Stimulated activated effector memory CD8-positive, alpha-beta T cell treated with anti-CD3 and anti-CD28 coated beads, Interleukin-12 subunit alpha, Interleukin-12 subunit beta, amount 100 ng/mL, for 72 hours (primary cell): Measurements from ENCODE around the gene USP11.
"Not testable (repeated sequence)": the region's sequence is repeated elsewhere in the genome, so short reads cannot be mapped to it uniquely, and the experiment has no call there.

Experiments used
- ATAC-seq: fragments of 150-1000 bp; cut with Tn5 transposase; 2 replicates; pipeline ENCODE4 v1.10.0; 2021
- DNase-seq, 2 donors: peaks; one replicate each; pipeline ENCODE4 v3.0.0; 2021 to 2022; ENCODE audit warnings: low spot score in 2 of 2
- H3K27ac Mint-ChIP-seq: one replicate; pipeline ENCODE4 v1.8.0; 2022; ENCODE audit warnings: mild to moderate bottlenecking, mixed read lengths
- H3K36me3 Mint-ChIP-seq: one replicate; pipeline ENCODE4 v1.8.0; 2022; ENCODE audit warnings: mild to moderate bottlenecking, mixed read lengths
- H3K4me1 Mint-ChIP-seq: one replicate; pipeline ENCODE4 v1.8.0; 2022; ENCODE audit warnings: mixed read lengths
- H3K4me3 Mint-ChIP-seq: one replicate; pipeline ENCODE4 v1.8.0; 2022; ENCODE audit warnings: mild to moderate bottlenecking, mixed read lengths
- H3K9me3 Mint-ChIP-seq: one replicate; pipeline ENCODE4 v1.8.0; 2022; ENCODE audit warnings: mixed read lengths

USP11 gene

GRCh38 chrX:47244676-47245075 is 11.9 kb downstream of the USP11 start:
- no peak for ATAC-seq

GRCh38 chrX:47245156-47245555 is 12.3 kb downstream of the USP11 start:
- ATAC-seq: no peak
- Mint-ChIP-seq H3K4me1 (peaks cover 31% of the 10 kb centered on the region), H3K27ac (no peak overlapping the region), H3K4me3 (no peak overlapping the region), H3K9me3 (no peaks in the 10 kb centered on the region), H3K36me3 (peaks cover 71% of the 10 kb centered on the region)
- DNase-seq: no peak

More at GRCh38 chrX:47244676-47245075, 11.9 kb downstream of the USP11 start:
- DNase-seq: no peak
- Mint-ChIP-seq H3K27ac (no peak overlapping the region), H3K9me3 (no peaks in the 10 kb centered on the region), H3K36me3 (peaks cover 74% of the 10 kb centered on the region), H3K4me3 (no peak overlapping the region), H3K4me1 (peaks cover 28% of the 10 kb centered on the region)

- peak in 1 of 2 donors; percentile 62 for DNase-seq
- ATAC-seq: peak; percentile 83
Measured at GRCh38 chrX:47247206-47247998, 14.6 kb downstream of the USP11 start.

GRCh38 chrX:47247999-47248320 is 15.2 kb downstream of the USP11 start:
- Mint-ChIP-seq H3K4me1 (peaks cover 31% of the 10 kb centered on the region), H3K9me3 (no peaks in the 10 kb centered on the region), H3K27ac (peak overlapping the region; percentile 87), H3K4me3 (peak overlapping the region; percentile 16), H3K36me3 (peaks cover 57% of the 10 kb centered on the region)
- DNase-seq (no peak), ATAC-seq (no peak)

More at GRCh38 chrX:47247206-47247998, 14.6 kb downstream of the USP11 start:
- peaks cover 31% of the 10 kb centered on the region for H3K4me1 Mint-ChIP-seq
- H3K9me3 Mint-ChIP-seq: no peaks in the 10 kb centered on the region
- H3K27ac Mint-ChIP-seq: peak overlapping the region; percentile 87
- H3K36me3 Mint-ChIP-seq: peaks cover 62% of the 10 kb centered on the region
- peak overlapping the region; percentile 16 for H3K4me3 Mint-ChIP-seq

- H3K4me3 Mint-ChIP-seq: no peak overlapping the region
- DNase-seq (no peak), ATAC-seq (no peak)
- no peak overlapping the region for H3K27ac Mint-ChIP-seq
- peaks cover 31% of the 10 kb centered on the region for H3K4me1 Mint-ChIP-seq
- no peaks in the 10 kb centered on the region for H3K9me3 Mint-ChIP-seq
- peaks cover 54% of the 10 kb centered on the region for H3K36me3 Mint-ChIP-seq
Measured at GRCh38 chrX:47248576-47248975, 15.8 kb downstream of the USP11 start.

GRCh38 chrX:47250017-47250347 is 17.2 kb downstream of the USP11 start:
- H3K36me3 Mint-ChIP-seq: peaks cover 40% of the 10 kb centered on the region
- DNase-seq: no peak
- peaks cover 31% of the 10 kb centered on the region for H3K4me1 Mint-ChIP-seq
- H3K4me3 Mint-ChIP-seq: no peak overlapping the region
- no peak for ATAC-seq
- H3K9me3 Mint-ChIP-seq: no peaks in the 10 kb centered on the region
- H3K27ac Mint-ChIP-seq: peak overlapping the region; percentile 91

GRCh38 chrX:47257620-47258019 is 24.8 kb downstream of the USP11 start:
- H3K36me3 Mint-ChIP-seq, H3K4me1 Mint-ChIP-seq, ATAC-seq, DNase-seq, H3K9me3 Mint-ChIP-seq, H3K4me3 Mint-ChIP-seq, H3K27ac Mint-ChIP-seq: not testable (repeated sequence)

- no peaks in the 10 kb centered on the region for H3K9me3 Mint-ChIP-seq
- no peak overlapping the region for H3K4me3 Mint-ChIP-seq
- H3K36me3 Mint-ChIP-seq: no peaks in the 10 kb centered on the region
- H3K4me1 Mint-ChIP-seq: peaks cover 9% of the 10 kb centered on the region
- DNase-seq: peak in 1 of 2 donors; percentile 51
- ATAC-seq: peak; percentile 61
- peak overlapping the region; percentile 40 for H3K27ac Mint-ChIP-seq
Measured at GRCh38 chrX:47264483-47265173, 31.8 kb downstream of the USP11 start.

GRCh38 chrX:47266643-47267042 is 33.8 kb downstream of the USP11 start:
- Mint-ChIP-seq H3K27ac (no peak overlapping the region), H3K36me3 (no peaks in the 10 kb centered on the region), H3K9me3 (no peaks in the 10 kb centered on the region), H3K4me1 (peaks cover 9% of the 10 kb centered on the region), H3K4me3 (no peak overlapping the region)
- peak; percentile 37 for ATAC-seq
- no peak for DNase-seq

GRCh38 chrX:47272013-47272408 is 39.2 kb downstream of the USP11 start:
- Mint-ChIP-seq H3K9me3 (no peaks in the 10 kb centered on the region), H3K27ac (no peak overlapping the region), H3K36me3 (no peaks in the 10 kb centered on the region), H3K4me1 (peaks cover 6% of the 10 kb centered on the region), H3K4me3 (no peak overlapping the region)
- DNase-seq (no peak), ATAC-seq (no peak)

GRCh38 chrX:47273011-47273730 is 40.4 kb downstream of the USP11 start:
- Mint-ChIP-seq H3K27ac (no peak overlapping the region), H3K4me3 (no peak overlapping the region), H3K9me3 (no peaks in the 10 kb centered on the region), H3K4me1 (peaks cover 6% of the 10 kb centered on the region), H3K36me3 (no peaks in the 10 kb centered on the region)
- DNase-seq (no peak), ATAC-seq (no peak)

GRCh38 chrX:47278691-47279090 is 45.9 kb downstream of the USP11 start:
- ATAC-seq (no peak), DNase-seq (no peak)
- H3K4me1 Mint-ChIP-seq: no peaks in the 10 kb centered on the region
- H3K4me3 Mint-ChIP-seq: no peak overlapping the region
- no peaks in the 10 kb centered on the region for H3K36me3 Mint-ChIP-seq
- no peak overlapping the region for H3K27ac Mint-ChIP-seq
- no peaks in the 10 kb centered on the region for H3K9me3 Mint-ChIP-seq

GRCh38 chrX:47283015-47283771 is 50.4 kb downstream of the USP11 start:
- ATAC-seq (no peak), DNase-seq (no peak)
- H3K36me3 Mint-ChIP-seq: no peaks in the 10 kb centered on the region

GRCh38 chrX:47284616-47285015 is 51.8 kb downstream of the USP11 start:
- H3K4me3 Mint-ChIP-seq, H3K27ac Mint-ChIP-seq: not testable (repeated sequence)

More at GRCh38 chrX:47283015-47283771, 50.4 kb downstream of the USP11 start:
- Mint-ChIP-seq H3K27ac (no peak overlapping the region), H3K4me1 (no peaks in the 10 kb centered on the region), H3K9me3 (no peaks in the 10 kb centered on the region), H3K4me3 (no peak overlapping the region)

GRCh38 chrX:47285836-47286320 is 53.1 kb downstream of the USP11 start:
- Mint-ChIP-seq H3K27ac (no peak overlapping the region), H3K4me1 (no peaks in the 10 kb centered on the region), H3K4me3 (no peak overlapping the region), H3K9me3 (no peaks in the 10 kb centered on the region), H3K36me3 (no peaks in the 10 kb centered on the region)
- ATAC-seq (peak; percentile 53), DNase-seq (no peak)

More at GRCh38 chrX:47284616-47285015, 51.8 kb downstream of the USP11 start:
- not testable (repeated sequence) for DNase-seq, ATAC-seq, H3K4me1 Mint-ChIP-seq, H3K36me3 Mint-ChIP-seq, H3K9me3 Mint-ChIP-seq
